Measurements from ENCODE around the gene ZNF516.

ZNF516 gene

GRCh38 chr18:76507830-76508385, 12.9 kb upstream of the ZNF516 start:
- Histone ChIP-seq H3K27ac (ENCODE audit: insufficient read depth, low read depth, low read length, poor library complexity, severe bottlenecking) (no peak overlapping the region), H3K9me3 (ENCODE audit: control insufficient read depth, low read length) (no peaks in the 10 kb centered on the region)
- 96 to 97% methylated on average over 17 of the region's 17 CpGs for WGBS, 2 experiments

GRCh38 chr18:76506974-76507764, 12.1 kb upstream of the ZNF516 start:
- H3K36me3 ChIP-seq (ENCODE audit: control insufficient read depth, insufficient read depth, low read length) = no peaks in the 10 kb centered on the region
- 94% methylated on average over 21 of the region's 21 CpGs for WGBS, 2 experiments
- no peak overlapping the region for H3K27ac ChIP-seq (ENCODE audit: insufficient read depth, low read depth, low read length, poor library complexity, severe bottlenecking)
- no peak overlapping the region for H3K4me3 ChIP-seq (ENCODE audit: insufficient read depth, low read depth, low read length)
- H3K4me1 ChIP-seq (ENCODE audit: control insufficient read depth, insufficient read depth, low read length) = peaks cover 5% of the 10 kb centered on the region
- no peaks in the 10 kb centered on the region for H3K27me3 ChIP-seq (ENCODE audit: control insufficient read depth, insufficient read depth, low read length, poor library complexity, severe bottlenecking)
- H3K9me3 ChIP-seq (ENCODE audit: control insufficient read depth, low read length) = no peaks in the 10 kb centered on the region

More at GRCh38 chr18:76507830-76508385, 12.9 kb upstream of the ZNF516 start:
- Histone ChIP-seq H3K36me3 (ENCODE audit: control insufficient read depth, insufficient read depth, low read length) (no peaks in the 10 kb centered on the region), H3K4me1 (ENCODE audit: control insufficient read depth, insufficient read depth, low read length) (peaks cover 5% of the 10 kb centered on the region), H3K27me3 (ENCODE audit: control insufficient read depth, insufficient read depth, low read length, poor library complexity, severe bottlenecking) (no peaks in the 10 kb centered on the region), H3K4me3 (ENCODE audit: insufficient read depth, low read depth, low read length) (no peak overlapping the region)

- Histone ChIP-seq H3K36me3 (ENCODE audit: control insufficient read depth, insufficient read depth, low read length) (no peaks in the 10 kb centered on the region), H3K27me3 (ENCODE audit: control insufficient read depth, insufficient read depth, low read length, poor library complexity, severe bottlenecking) (no peaks in the 10 kb centered on the region), H3K4me3 (ENCODE audit: insufficient read depth, low read depth, low read length) (no peak overlapping the region), H3K9me3 (ENCODE audit: control insufficient read depth, low read length) (no peaks in the 10 kb centered on the region), H3K27ac (ENCODE audit: insufficient read depth, low read depth, low read length, poor library complexity, severe bottlenecking) (no peak overlapping the region), H3K4me1 (ENCODE audit: control insufficient read depth, insufficient read depth, low read length) (peaks cover 5% of the 10 kb centered on the region)
- WGBS, 2 experiments = 94 to 95% methylated on average over 9 of the region's 9 CpGs
These were observed 11.4 kb upstream of the ZNF516 start for GRCh38 chr18:76506395-76506794.

- Histone ChIP-seq H3K27ac (ENCODE audit: insufficient read depth, low read depth, low read length, poor library complexity, severe bottlenecking) (no peak overlapping the region), H3K4me1 (ENCODE audit: control insufficient read depth, insufficient read depth, low read length) (peaks cover 5% of the 10 kb centered on the region), H3K27me3 (ENCODE audit: control insufficient read depth, insufficient read depth, low read length, poor library complexity, severe bottlenecking) (no peaks in the 10 kb centered on the region), H3K36me3 (ENCODE audit: control insufficient read depth, insufficient read depth, low read length) (no peaks in the 10 kb centered on the region), H3K4me3 (ENCODE audit: insufficient read depth, low read depth, low read length) (no peak overlapping the region), H3K9me3 (ENCODE audit: control insufficient read depth, low read length) (no peaks in the 10 kb centered on the region)
- WGBS, 2 experiments = 89 to 98% methylated on average over 2 of the region's 2 CpGs
These were observed 10.6 kb upstream of the ZNF516 start for GRCh38 chr18:76505614-76506013.

- Histone ChIP-seq H3K4me1 (ENCODE audit: control insufficient read depth, insufficient read depth, low read length) (peaks cover 8% of the 10 kb centered on the region), H3K4me3 (ENCODE audit: insufficient read depth, low read depth, low read length) (no peak overlapping the region), H3K27ac (ENCODE audit: insufficient read depth, low read depth, low read length, poor library complexity, severe bottlenecking) (no peak overlapping the region), H3K9me3 (ENCODE audit: control insufficient read depth, low read length) (no peaks in the 10 kb centered on the region), H3K27me3 (ENCODE audit: control insufficient read depth, insufficient read depth, low read length, poor library complexity, severe bottlenecking) (no peaks in the 10 kb centered on the region), H3K36me3 (ENCODE audit: control insufficient read depth, insufficient read depth, low read length) (no peaks in the 10 kb centered on the region)
- WGBS, 2 experiments = 93 to 94% methylated on average over 5 of the region's 5 CpGs
These were observed 9.7 kb upstream of the ZNF516 start for GRCh38 chr18:76504749-76505148.

GRCh38 chr18:76503649-76504386, 8.8 kb upstream of the ZNF516 start:
- Histone ChIP-seq H3K9me3 (ENCODE audit: control insufficient read depth, low read length) (no peaks in the 10 kb centered on the region), H3K27ac (ENCODE audit: insufficient read depth, low read depth, low read length, poor library complexity, severe bottlenecking) (no peak overlapping the region), H3K27me3 (ENCODE audit: control insufficient read depth, insufficient read depth, low read length, poor library complexity, severe bottlenecking) (no peaks in the 10 kb centered on the region), H3K36me3 (ENCODE audit: control insufficient read depth, insufficient read depth, low read length) (no peaks in the 10 kb centered on the region), H3K4me3 (ENCODE audit: insufficient read depth, low read depth, low read length) (no peak overlapping the region), H3K4me1 (ENCODE audit: control insufficient read depth, insufficient read depth, low read length) (peaks cover 15% of the 10 kb centered on the region)
- WGBS, 2 experiments = 42 to 44% methylated on average over 15 of the region's 15 CpGs

GRCh38 chr18:76502551-76502950, 7.5 kb upstream of the ZNF516 start:
- Histone ChIP-seq H3K9me3 (ENCODE audit: control insufficient read depth, low read length) (no peaks in the 10 kb centered on the region), H3K27me3 (ENCODE audit: control insufficient read depth, insufficient read depth, low read length, poor library complexity, severe bottlenecking) (no peaks in the 10 kb centered on the region), H3K4me3 (ENCODE audit: insufficient read depth, low read depth, low read length) (no peak overlapping the region), H3K36me3 (ENCODE audit: control insufficient read depth, insufficient read depth, low read length) (no peaks in the 10 kb centered on the region), H3K27ac (ENCODE audit: insufficient read depth, low read depth, low read length, poor library complexity, severe bottlenecking) (no peak overlapping the region), H3K4me1 (ENCODE audit: control insufficient read depth, insufficient read depth, low read length) (peaks cover 15% of the 10 kb centered on the region)
- 96 to 97% methylated on average over 7 of the region's 7 CpGs for WGBS, 2 experiments

GRCh38 chr18:76499637-76500340, 4.7 kb upstream of the ZNF516 start:
- Histone ChIP-seq H3K27ac (ENCODE audit: insufficient read depth, low read depth, low read length, poor library complexity, severe bottlenecking) (no peak overlapping the region), H3K9me3 (ENCODE audit: control insufficient read depth, low read length) (no peaks in the 10 kb centered on the region), H3K27me3 (ENCODE audit: control insufficient read depth, insufficient read depth, low read length, poor library complexity, severe bottlenecking) (no peaks in the 10 kb centered on the region), H3K4me1 (ENCODE audit: control insufficient read depth, insufficient read depth, low read length) (peaks cover 19% of the 10 kb centered on the region), H3K36me3 (ENCODE audit: control insufficient read depth, insufficient read depth, low read length) (no peaks in the 10 kb centered on the region), H3K4me3 (ENCODE audit: insufficient read depth, low read depth, low read length) (no peak overlapping the region)
- 75 to 80% methylated on average over 8 to 10 of the region's 10 CpGs for WGBS, 2 experiments

- Histone ChIP-seq H3K27me3 (ENCODE audit: control insufficient read depth, insufficient read depth, low read length, poor library complexity, severe bottlenecking) (no peaks in the 10 kb centered on the region), H3K4me1 (ENCODE audit: control insufficient read depth, insufficient read depth, low read length) (peaks cover 19% of the 10 kb centered on the region), H3K4me3 (ENCODE audit: insufficient read depth, low read depth, low read length) (no peak overlapping the region), H3K27ac (ENCODE audit: insufficient read depth, low read depth, low read length, poor library complexity, severe bottlenecking) (no peak overlapping the region), H3K36me3 (ENCODE audit: control insufficient read depth, insufficient read depth, low read length) (no peaks in the 10 kb centered on the region), H3K9me3 (ENCODE audit: control insufficient read depth, low read length) (no peaks in the 10 kb centered on the region)
- 87% methylated on average over 8 of the region's 8 CpGs for WGBS, 2 experiments
These were observed 4.0 kb upstream of the ZNF516 start for GRCh38 chr18:76499021-76499420.

- H3K4me3 ChIP-seq (ENCODE audit: insufficient read depth, low read depth, low read length) = no peak overlapping the region
- no peak overlapping the region for H3K27ac ChIP-seq (ENCODE audit: insufficient read depth, low read depth, low read length, poor library complexity, severe bottlenecking)
- H3K4me1 ChIP-seq (ENCODE audit: control insufficient read depth, insufficient read depth, low read length) = peaks cover 14% of the 10 kb centered on the region
- H3K9me3 ChIP-seq (ENCODE audit: control insufficient read depth, low read length) = no peaks in the 10 kb centered on the region
- H3K27me3 ChIP-seq (ENCODE audit: control insufficient read depth, insufficient read depth, low read length, poor library complexity, severe bottlenecking) = no peaks in the 10 kb centered on the region
- 49 to 79% methylated on average over 3 to 6 of the region's 6 CpGs for WGBS, 2 experiments
- no peaks in the 10 kb centered on the region for H3K36me3 ChIP-seq (ENCODE audit: control insufficient read depth, insufficient read depth, low read length)
These were observed 3.0 kb upstream of the ZNF516 start for GRCh38 chr18:76498064-76498463.

Measured in ectodermal cell (in vitro differentiated cells).